Measurements from ENCODE around the gene XRCC5.

Gene XRCC5

GRCh38 chr2:216071111-216071851, 37.9 kb upstream of the XRCC5 start:
- no peak for TF ChIP-seq CTCF (IDR thresholded peaks at IDR 0.05; ENCODE audit: insufficient read depth, low read length, missing control alignments)
- no peak overlapping the region for H3K4me3 ChIP-seq (ENCODE audit: low read depth, low read length)
- POLR2A ChIA-PET: no interaction called here
- no peak for DNase-seq (ENCODE audit: low read depth, low spot score)
- CTCF ChIA-PET: interaction anchor here (1.0 kb wide), 1 partner anchor 51 kb away, joined by 3 read pairs; no protein-coding TSS in a partner anchor

DNA sequence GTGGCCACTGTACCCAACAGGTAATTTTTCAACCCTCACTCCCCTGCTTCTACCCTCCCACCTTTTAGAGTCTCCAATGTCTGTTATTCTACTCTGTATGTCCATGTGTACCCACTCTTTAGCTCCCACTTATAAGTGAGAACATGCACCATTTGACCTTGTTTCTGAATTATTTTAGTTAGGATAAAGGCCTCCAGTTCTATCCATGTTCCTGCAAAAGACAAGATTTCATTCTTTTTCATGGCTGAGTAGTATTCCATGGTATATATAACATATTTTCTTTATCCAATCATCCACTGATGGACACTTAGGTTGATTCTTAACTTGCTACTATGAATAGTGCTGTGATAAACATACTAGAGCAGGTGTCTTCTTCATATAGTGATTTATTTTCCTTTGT, 36.7 kb upstream of the XRCC5 start:
- no peak for TF ChIP-seq CTCF (IDR thresholded peaks at IDR 0.05; ENCODE audit: insufficient read depth, low read length, missing control alignments)
- no peak for DNase-seq (ENCODE audit: low read depth, low spot score)
- ChIA-PET CTCF (interaction anchor here (1.2 to 1.3 kb wide), 2 partner anchors 14 to 39 kb away, joined by 3 to 4 read pairs; no protein-coding TSS in a partner anchor), POLR2A (no interaction called here)
- H3K4me3 ChIP-seq (ENCODE audit: low read depth, low read length): no peak overlapping the region

GRCh38 chr2:216073773-216074172, 35.4 kb upstream of the XRCC5 start:
- no peak for TF ChIP-seq CTCF (IDR thresholded peaks at IDR 0.05; ENCODE audit: insufficient read depth, low read length, missing control alignments)
- DNase-seq (ENCODE audit: low read depth, low spot score): no peak
- ChIA-PET POLR2A (no interaction called here), CTCF (interaction anchor here (1.2 to 1.3 kb wide), 2 partner anchors 8 to 15 kb away, joined by 3 to 4 read pairs; no protein-coding TSS in a partner anchor)
- no peak overlapping the region for H3K4me3 ChIP-seq (ENCODE audit: low read depth, low read length)

DNA sequence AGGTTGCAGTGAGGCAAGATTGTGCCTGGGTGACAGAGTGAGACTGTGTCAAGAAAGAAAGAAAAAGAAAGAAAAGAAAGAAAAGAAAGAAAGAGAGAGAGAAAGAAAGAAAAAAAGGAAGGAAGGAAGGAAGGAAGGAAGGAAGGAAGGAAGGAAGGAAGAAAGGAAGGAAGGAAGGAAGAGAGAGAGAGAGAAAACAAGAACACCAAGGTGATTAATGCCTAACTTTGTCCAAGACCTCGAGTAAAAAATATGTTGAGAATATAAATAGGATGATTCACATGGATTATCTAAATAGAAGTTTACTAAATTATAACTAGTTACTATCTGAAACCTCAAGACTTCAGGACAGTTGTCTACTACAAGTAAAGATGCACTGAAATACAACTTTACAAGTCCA, 34.8 kb upstream of the XRCC5 start:
- H3K4me3 ChIP-seq (ENCODE audit: low read depth, low read length): no peak overlapping the region
- ChIA-PET CTCF (interaction anchor here (1.2 kb wide), 1 partner anchor 8 kb away, joined by 3 read pairs; no protein-coding TSS in a partner anchor), POLR2A (no interaction called here)
- no peak for DNase-seq (ENCODE audit: low read depth, low spot score)
- TF ChIP-seq CTCF (IDR thresholded peaks at IDR 0.05; ENCODE audit: insufficient read depth, low read length, missing control alignments): no peak

DNA sequence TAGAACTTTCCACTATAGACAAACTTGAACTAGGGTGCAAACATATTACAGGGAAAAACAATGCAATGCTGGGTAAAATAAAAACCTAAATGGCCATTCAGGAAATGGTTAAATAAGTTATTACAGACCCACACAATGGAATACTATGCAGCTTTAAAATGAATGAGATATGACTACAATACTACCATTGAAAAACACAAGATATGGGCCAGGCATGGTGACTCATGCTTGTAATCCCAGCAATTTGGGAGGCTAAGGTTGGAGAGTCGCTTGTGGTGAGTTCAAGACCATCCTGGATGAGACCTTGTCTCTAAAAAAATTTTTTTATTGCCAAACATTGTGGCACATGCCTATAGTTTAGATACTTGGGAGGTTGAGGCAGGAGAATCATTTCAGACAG, 34.4 kb upstream of the XRCC5 start:
- no peak overlapping the region for H3K4me3 ChIP-seq (ENCODE audit: low read depth, low read length)
- TF ChIP-seq CTCF (IDR thresholded peaks at IDR 0.05; ENCODE audit: insufficient read depth, low read length, missing control alignments): no peak
- ChIA-PET CTCF (interaction anchor here (1.2 kb wide), 2 partner anchors 9 to 15 kb away, joined by 3 read pairs; no protein-coding TSS in a partner anchor), POLR2A (no interaction called here)
- DNase-seq (ENCODE audit: low read depth, low spot score): no peak

- ChIA-PET CTCF (interaction anchor here (1.2 kb wide), 2 partner anchors 16 to 53 kb away, joined by 3 read pairs; no protein-coding TSS in a partner anchor), POLR2A (no interaction called here)
- no peak for TF ChIP-seq CTCF (IDR thresholded peaks at IDR 0.05; ENCODE audit: insufficient read depth, low read length, missing control alignments)
- DNase-seq (ENCODE audit: low read depth, low spot score): no peak
- H3K4me3 ChIP-seq (ENCODE audit: low read depth, low read length): no peak overlapping the region
These were observed 33.4 kb upstream of the XRCC5 start for GRCh38 chr2:216075510-216076485.
